Measurements from ENCODE around the gene ZNF93.
"Not testable (repeated sequence)": the region's sequence is repeated elsewhere in the genome, so short reads cannot be mapped to it uniquely, and the experiment has no call there.

Gene ZNF93

GRCh38 chr19:19909654-19910053 is 8.9 kb downstream of the ZNF93 start:
- no peak for DNase-seq
- no peak for TF ChIP-seq CTCF (IDR thresholded peaks at IDR 0.05; ENCODE audit: low read depth, low read length)
- H3K9me3 ChIP-seq, result no peaks in the 10 kb centered on the region; the same call in 1 of the 2 replicates
- H3K4me3 ChIP-seq (ENCODE audit: low read depth, low read length), result no peak overlapping the region
- H3K4me1 ChIP-seq, result no peaks in the 10 kb centered on the region
- no peaks in the 10 kb centered on the region for H3K27me3 ChIP-seq
- peaks cover 3% of the 10 kb centered on the region; the same call in 1 of the 2 replicates for H3K36me3 ChIP-seq

- DNase-seq, result no peak
- Histone ChIP-seq H3K9me3 (no peaks in the 10 kb centered on the region; the same call in 1 of the 2 replicates), H3K4me3 (ENCODE audit: low read depth, low read length) (no peak overlapping the region), H3K27me3 (no peaks in the 10 kb centered on the region), H3K36me3 (peaks cover 4% of the 10 kb centered on the region; the same call in 1 of the 2 replicates), H3K4me1 (no peaks in the 10 kb centered on the region)
- TF ChIP-seq CTCF (IDR thresholded peaks at IDR 0.05; ENCODE audit: low read depth, low read length), result no peak
Observed at GRCh38 chr19:19911150-19911549, 10.4 kb downstream of the ZNF93 start.

- no peaks in the 10 kb centered on the region for H3K9me3 ChIP-seq
Observed at GRCh38 chr19:19914596-19914995, 13.8 kb downstream of the ZNF93 start.

DNA sequence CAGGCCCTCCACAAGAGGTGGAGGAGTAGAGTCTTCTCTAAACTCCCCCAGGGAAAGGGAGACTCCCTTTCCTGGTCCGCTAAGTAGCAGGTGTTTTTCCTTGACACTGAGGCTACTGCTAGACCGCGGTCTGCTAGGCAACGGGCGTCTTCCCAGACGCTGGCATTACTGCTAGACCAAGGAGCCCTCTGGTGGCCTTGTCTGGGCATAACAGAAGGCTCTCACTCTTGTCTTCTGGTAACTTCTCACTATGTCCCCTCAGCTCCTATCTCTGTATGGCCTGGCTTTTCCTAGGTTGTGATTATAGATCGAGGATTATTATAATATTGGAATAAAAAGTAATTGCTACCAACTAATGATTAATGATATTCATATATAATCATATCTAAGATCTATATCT is 29.7 kb downstream of the ZNF93 start:
- not testable (repeated sequence) for H3K4me1 ChIP-seq; H3K4me3 ChIP-seq (ENCODE audit: low read depth, low read length); H3K9me3 ChIP-seq; H3K27me3 ChIP-seq
- peak; percentile 48 for TF ChIP-seq CTCF (IDR thresholded peaks at IDR 0.05; ENCODE audit: low read depth, low read length)
- H3K36me3 ChIP-seq, result peaks cover 13% of the 10 kb centered on the region; the same call in 1 of the 2 replicates
- DNase-seq, result peak; percentile 56

More at GRCh38 chr19:19914596-19914995, 13.8 kb downstream of the ZNF93 start:
- DNase-seq, result no peak
- TF ChIP-seq CTCF (IDR thresholded peaks at IDR 0.05; ENCODE audit: low read depth, low read length), result no peak
- Histone ChIP-seq H3K36me3 (peaks cover 11% of the 10 kb centered on the region), H3K4me1 (no peaks in the 10 kb centered on the region), H3K4me3 (ENCODE audit: low read depth, low read length) (no peak overlapping the region), H3K27me3 (no peaks in the 10 kb centered on the region)

DNA sequence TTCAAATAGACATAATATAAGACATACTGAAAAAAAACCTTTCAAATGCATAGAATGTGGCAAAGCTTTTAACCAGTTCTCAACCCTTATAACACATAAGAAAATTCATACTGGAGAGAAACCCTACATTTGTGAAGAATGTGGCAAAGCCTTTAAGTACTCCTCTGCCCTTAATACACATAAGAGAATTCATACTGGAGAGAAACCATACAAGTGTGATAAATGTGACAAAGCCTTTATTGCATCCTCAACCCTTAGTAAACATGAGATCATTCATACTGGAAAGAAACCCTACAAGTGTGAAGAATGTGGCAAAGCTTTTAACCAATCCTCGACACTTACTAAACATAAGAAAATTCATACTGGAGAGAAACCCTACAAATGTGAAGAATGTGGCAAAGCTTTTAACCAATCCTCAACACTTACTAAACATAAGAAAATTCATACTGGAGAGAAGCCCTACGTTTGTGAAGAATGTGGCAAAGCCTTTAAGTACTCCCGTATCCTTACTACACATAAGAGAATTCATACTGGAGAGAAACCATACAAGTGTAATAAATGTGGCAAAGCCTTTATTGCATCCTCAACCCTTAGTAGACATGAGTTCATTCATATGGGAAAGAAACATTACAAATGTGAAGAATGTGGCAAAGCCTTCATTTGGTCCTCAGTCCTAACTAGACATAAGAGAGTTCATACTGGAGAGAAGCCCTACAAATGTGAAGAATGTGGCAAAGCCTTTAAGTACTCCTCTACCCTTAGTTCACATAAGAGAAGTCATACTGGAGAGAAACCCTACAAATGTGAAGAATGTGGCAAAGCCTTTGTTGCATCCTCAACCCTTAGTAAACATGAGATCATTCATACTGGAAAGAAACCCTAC is 32.9 kb downstream of the ZNF93 start:
- H3K36me3 ChIP-seq; H3K4me1 ChIP-seq; H3K27me3 ChIP-seq; DNase-seq; H3K9me3 ChIP-seq; H3K4me3 ChIP-seq (ENCODE audit: low read depth, low read length): not testable (repeated sequence)

DNA sequence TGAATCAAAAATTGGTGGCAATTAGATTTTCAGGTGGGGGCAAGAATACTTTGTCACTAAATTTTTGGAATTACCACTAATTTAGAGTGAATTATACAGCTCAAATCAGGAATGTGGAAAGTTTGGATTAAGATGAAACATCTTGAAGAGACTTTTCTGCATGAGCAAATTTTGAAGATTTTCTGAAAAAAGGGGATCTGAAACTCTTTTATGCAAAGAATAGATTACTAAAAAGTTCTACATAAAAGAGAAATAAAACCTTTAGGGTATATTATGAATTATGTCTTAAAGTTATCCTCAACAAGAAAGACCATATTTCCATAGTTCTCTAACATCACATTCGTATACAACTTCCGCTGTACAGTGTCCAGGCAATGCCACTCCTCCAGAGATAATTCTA is 36.7 kb downstream of the ZNF93 start:
- Histone ChIP-seq H3K4me1 (no peaks in the 10 kb centered on the region), H3K4me3 (ENCODE audit: low read depth, low read length) (no peak overlapping the region), H3K36me3 (peaks cover 10% of the 10 kb centered on the region; the same call in 1 of the 2 replicates), H3K9me3 (peaks cover 8% of the 10 kb centered on the region), H3K27me3 (no peaks in the 10 kb centered on the region)
- no peak for TF ChIP-seq CTCF (IDR thresholded peaks at IDR 0.05; ENCODE audit: low read depth, low read length)
- no peak for DNase-seq
